GM21526 (cell line): ENCODE results near the gene PYGM.

Experiments
- ATAC-seq: cut with Tn5 transposase; IDR thresholded peaks from one replicate; pipeline ENCODE4 v1.9.1; 2021; ENCODE audit warnings: moderate library complexity; ENCODE audit not compliant: unreplicated experiment, low FRiP score

The PYGM gene

GRCh38 chr11:64720640-64721358 is 39.0 kb downstream of the PYGM start:
- no peak for ATAC-seq

- no peak for ATAC-seq
Observed at GRCh38 chr11:64720167-64720566, 39.6 kb downstream of the PYGM start.

- ATAC-seq: no peak
Observed at GRCh38 chr11:64719406-64719805, 40.4 kb downstream of the PYGM start.

- no peak for ATAC-seq
Observed at GRCh38 chr11:64718780-64719124, 41.0 kb downstream of the PYGM start.

- no peak for ATAC-seq
Observed at GRCh38 chr11:64718084-64718779, 41.5 kb downstream of the PYGM start.

GRCh38 chr11:64717268-64717578 is 42.6 kb downstream of the PYGM start:
- ATAC-seq: no peak

- ATAC-seq: no peak
Observed at GRCh38 chr11:64716473-64717267, 43.1 kb downstream of the PYGM start.

- no peak for ATAC-seq
Observed at GRCh38 chr11:64715756-64716472, 43.9 kb downstream of the PYGM start.

- no peak for ATAC-seq
Observed at GRCh38 chr11:64715110-64715509, 44.7 kb downstream of the PYGM start.

GRCh38 chr11:64714666-64715065 is 45.1 kb downstream of the PYGM start:
- no peak for ATAC-seq

GRCh38 chr11:64713781-64714363 is 45.9 kb downstream of the PYGM start:
- no peak for ATAC-seq

- no peak for ATAC-seq
Observed at GRCh38 chr11:64713016-64713707, 46.6 kb downstream of the PYGM start.

- no peak for ATAC-seq
Observed at GRCh38 chr11:64712430-64713015, 47.3 kb downstream of the PYGM start.

GRCh38 chr11:64711956-64712362 is 47.8 kb downstream of the PYGM start:
- no peak for ATAC-seq

- no peak for ATAC-seq
Observed at GRCh38 chr11:64711138-64711955, 48.4 kb downstream of the PYGM start.

- no peak for ATAC-seq
Observed at GRCh38 chr11:64710418-64711137, 49.2 kb downstream of the PYGM start.

GRCh38 chr11:64705501-64705900 is 54.3 kb downstream of the PYGM start:
- no peak for ATAC-seq

GRCh38 chr11:64703048-64703447 is 56.7 kb downstream of the PYGM start:
- no peak for ATAC-seq
